Mammary epithelial cell (primary cell): ENCODE data around the gene TWF2.

ENCODE experiments used
- CTCF ChIP-seq, 2 donors: IDR thresholded peaks in 1 of 2; conservative IDR thresholded peaks in 1 of 2; 2 replicates each; pipeline ENCODE4 v1.5.1; 2011 to 2012; ENCODE audit warnings: inconsistent platforms in 2 of 2, low read length in 2 of 2, mild to moderate bottlenecking in 2 of 2, control low read depth in 1 of 2, low read depth in 1 of 2; ENCODE audit not compliant: insufficient read depth in 1 of 2; ENCODE audit errors: extremely low read depth in 1 of 2
- EZH2 ChIP-seq: IDR thresholded peaks from 2 replicates; pipeline ENCODE4 v1.6.1; 2012; ENCODE audit warnings: low read length, inconsistent platforms, borderline replicate concordance

DNA sequence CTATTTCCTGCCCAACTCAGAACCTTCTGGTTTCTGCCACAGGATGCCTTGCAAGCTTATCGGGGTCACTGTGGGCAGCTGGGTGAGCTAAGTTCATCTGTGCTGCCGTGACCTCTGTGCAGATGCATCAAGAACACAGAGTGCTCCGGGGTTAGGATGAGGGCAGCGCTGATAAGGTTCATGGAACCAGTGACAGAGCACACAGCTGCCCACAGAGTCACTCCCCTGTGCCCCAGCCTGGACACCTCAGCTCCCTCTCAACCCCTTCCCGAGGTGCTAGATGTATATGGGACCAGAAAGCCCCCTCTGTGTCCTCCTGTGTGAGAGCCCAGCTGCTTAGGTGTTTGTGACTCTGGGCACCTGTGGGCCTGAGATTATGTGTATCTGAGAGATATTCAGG lies 56.8 kb downstream of the TWF2 start:
- TF ChIP-seq CTCF (conservative IDR thresholded peaks at IDR 0.05 in 1 of 2, IDR thresholded peaks at IDR 0.05 in 1 of 2; ENCODE audit: extremely low read depth in 1 of 2, insufficient read depth in 1 of 2, low read depth in 1 of 2, low read length in 2 of 2) (no peak), EZH2 (no peak)
